Mucosa of descending colon (tissue), 3 donors: ENCODE measurements around the gene ST8SIA5. TPM values are rescaled to one million over a fixed set of nuclear protein-coding genes. Genes with fewer than 3 reads are reported as not detected.

Source experiments
- ATAC-seq: fragments of 200-7000 bp; cut with Tn5 transposase; one replicate; pipeline ENCODE4 v1.9.1; 2020; ENCODE audit warnings: mild to moderate bottlenecking, moderate library complexity
- DNase-seq, 3 donors: peaks; one replicate each; pipeline ENCODE4 v3.0.0-alpha.2; 2020
- H3K36me3 ChIP-seq: fragments of 200-600 bp; one replicate; pipeline ENCODE4 v1.8.0; 2021; ENCODE audit warnings: low read depth, mild to moderate bottlenecking
- H3K4me1 ChIP-seq: fragments of 200-600 bp; one replicate; pipeline ENCODE4 v1.8.0; 2021; ENCODE audit warnings: low read depth, mild to moderate bottlenecking
- H3K4me3 ChIP-seq: fragments of 200-600 bp; one replicate; pipeline ENCODE4 v1.8.0; 2021; ENCODE audit warnings: mild to moderate bottlenecking
- H3K9me3 ChIP-seq: fragments of 200-600 bp; one replicate; pipeline ENCODE4 v1.8.0; 2021; ENCODE audit warnings: mild to moderate bottlenecking
- CTCF ChIP-seq: fragments of 200-600 bp; IDR thresholded peaks from one replicate; pipeline ENCODE4 v1.8.0; 2022; ENCODE audit warnings: antibody characterized with exemption, mild to moderate bottlenecking
- intact Hi-C, 2 donors: fragments of 100-400 bp; cut with DNase I in 1 of 2; cut with micrococcal nuclease in 1 of 2; formaldehyde crosslinking; loops; one replicate each; pipeline versions ENCODE4 v1.11.0 to v1.11.1; 2022; cut with DNase I, micrococcal nuclease
- total RNA-seq, 3 donors: library from RNA; stranded (reverse); fragmentation: NEBNext Ultra II Directional in 2 of 3; extraction: Animal tissue kit (Norgen Biotek cat#: 25700) in 2 of 3; gene quantifications; one replicate each; pipeline versions ENCODE4 v1.2.1 to v1.2.4, GENCODE V29; 2021 to 2023
- donor health status: DM: no; HTN: no; CAD: no; lungs with moderate emphysema.
- donor health status: DM: no; HTN: no; CAD: no.
- donor health status: DM: no; HTN: yes; CAD: no.

The ST8SIA5 gene
- total RNA-seq, 3 donors from 2014 or later: 0.20 to 0.66 (median 0.24) TPM

GRCh38 chr18:46686186-46686585 is 70.7 kb downstream of the ST8SIA5 start:
- intact Hi-C loops: no loop called here

GRCh38 chr18:46683252-46683651 is 73.6 kb downstream of the ST8SIA5 start:
- Histone ChIP-seq H3K36me3 (no peaks in the 10 kb centered on the region), H3K9me3 (no peaks in the 10 kb centered on the region), H3K4me1 (no peaks in the 10 kb centered on the region), H3K4me3 (no peak overlapping the region)
- DNase-seq (no peak), ATAC-seq (no peak)
- no peak for TF ChIP-seq CTCF
- intact Hi-C loops: no loop called here

More at GRCh38 chr18:46686186-46686585, 70.7 kb downstream of the ST8SIA5 start:
- no peak overlapping the region for H3K4me3 ChIP-seq
- no peaks in the 10 kb centered on the region for H3K4me1 ChIP-seq
- ATAC-seq: no peak
- no peaks in the 10 kb centered on the region for H3K9me3 ChIP-seq
- H3K36me3 ChIP-seq: no peaks in the 10 kb centered on the region
- no peak for TF ChIP-seq CTCF
- no peak for DNase-seq

GRCh38 chr18:46680784-46681695 is 75.8 kb downstream of the ST8SIA5 start:
- intact Hi-C loops: no loop called here
- no peak for DNase-seq
- Histone ChIP-seq H3K4me1 (no peaks in the 10 kb centered on the region), H3K9me3 (no peaks in the 10 kb centered on the region), H3K36me3 (no peaks in the 10 kb centered on the region), H3K4me3 (no peak overlapping the region)
- TF ChIP-seq CTCF: no peak
- ATAC-seq: no peak

GRCh38 chr18:46679846-46680598 is 76.8 kb downstream of the ST8SIA5 start:
- no peak for ATAC-seq
- Histone ChIP-seq H3K4me1 (no peaks in the 10 kb centered on the region), H3K9me3 (no peaks in the 10 kb centered on the region), H3K4me3 (no peak overlapping the region), H3K36me3 (no peaks in the 10 kb centered on the region)
- no peak for DNase-seq
- no peak for TF ChIP-seq CTCF
- intact Hi-C loops: no loop called here

GRCh38 chr18:46678785-46679399 is 78.0 kb downstream of the ST8SIA5 start:
- no peaks in the 10 kb centered on the region for H3K9me3 ChIP-seq
- TF ChIP-seq CTCF: no peak
- no peak overlapping the region for H3K4me3 ChIP-seq
- intact Hi-C loops: no loop called here
- ATAC-seq (no peak), DNase-seq (no peak)
- no peaks in the 10 kb centered on the region for H3K4me1 ChIP-seq
- H3K36me3 ChIP-seq: no peaks in the 10 kb centered on the region
